ENCODE measurements around the gene UBIAD1. TPM values are rescaled to one million over a fixed set of nuclear protein-coding genes. Genes with fewer than 3 reads are reported as not detected.

Gene UBIAD1
- 7.3 TPM for total RNA-seq

- Histone ChIP-seq H3K27me3 (ENCODE audit: control insufficient read depth in 3 of 3, insufficient read depth in 3 of 3, low read length in 3 of 3) (no peaks in the 10 kb centered on the region), H3K9me3 (ENCODE audit: control insufficient read depth in 3 of 3, low read length in 3 of 3) (no peaks in the 10 kb centered on the region), H3K4me3 (ENCODE audit: low read length in 3 of 3) (peak within 1 kb of the TSS; percentile 91 to 97 (median 97)), H3K9ac (ENCODE audit: low read depth in 1 of 3, low read length in 3 of 3) (peak within 1 kb of the TSS; percentile 83 to 99 (median 95)), H3K4me1 (ENCODE audit: control insufficient read depth in 3 of 3, insufficient read depth in 3 of 3, low read length in 3 of 3) (peaks cover 22 to 33% (median 24%) of the 10 kb centered on the region in 3 donors), H3K27ac (ENCODE audit: low read depth, low read length) (peak within 1 kb of the TSS; percentile 92), H3K36me3 (ENCODE audit: control insufficient read depth in 3 of 3, insufficient read depth in 3 of 3, low read length in 3 of 3) (peaks cover 2 to 9% (median 7%) of the 10 kb centered on the region in 3 donors)
Observed at GRCh38 chr1:11272832-11273594, at the start of gene UBIAD1. UBIAD1 (plus strand) TSS chr1:11273198; CDS start chr1:11273532, 334 bp downstream.

GRCh38 chr1:11227106-11228077 is 45.6 kb upstream of the UBIAD1 start:
- Histone ChIP-seq H3K4me3 (ENCODE audit: low read length in 3 of 3) (no peak overlapping the region), H3K9me3 (ENCODE audit: control insufficient read depth in 3 of 3, low read length in 3 of 3) (no peaks in the 10 kb centered on the region), H3K27ac (ENCODE audit: low read depth, low read length) (no peak overlapping the region), H3K36me3 (ENCODE audit: control insufficient read depth in 3 of 3, insufficient read depth in 3 of 3, low read length in 3 of 3) (peaks cover 47 to 58% (median 56%) of the 10 kb centered on the region in 3 donors), H3K4me1 (ENCODE audit: control insufficient read depth in 3 of 3, insufficient read depth in 3 of 3, low read length in 3 of 3) (no peaks in the 10 kb centered on the region), H3K9ac (ENCODE audit: low read depth in 1 of 3, low read length in 3 of 3) (no peak overlapping the region), H3K27me3 (ENCODE audit: control insufficient read depth in 3 of 3, insufficient read depth in 3 of 3, low read length in 3 of 3) (no peaks in the 10 kb centered on the region)

GRCh38 chr1:11229203-11229602 is 43.8 kb upstream of the UBIAD1 start:
- Histone ChIP-seq H3K9ac (ENCODE audit: low read depth in 1 of 3, low read length in 3 of 3) (no peak overlapping the region), H3K27ac (ENCODE audit: low read depth, low read length) (no peak overlapping the region), H3K27me3 (ENCODE audit: control insufficient read depth in 3 of 3, insufficient read depth in 3 of 3, low read length in 3 of 3) (no peaks in the 10 kb centered on the region), H3K9me3 (ENCODE audit: control insufficient read depth in 3 of 3, low read length in 3 of 3) (no peaks in the 10 kb centered on the region), H3K4me3 (ENCODE audit: low read length in 3 of 3) (no peak overlapping the region), H3K4me1 (ENCODE audit: control insufficient read depth in 3 of 3, insufficient read depth in 3 of 3, low read length in 3 of 3) (no peaks in the 10 kb centered on the region), H3K36me3 (ENCODE audit: control insufficient read depth in 3 of 3, insufficient read depth in 3 of 3, low read length in 3 of 3) (peaks cover 53 to 72% (median 71%) of the 10 kb centered on the region in 3 donors)

- H3K4me3 ChIP-seq (ENCODE audit: low read length in 3 of 3): no peak overlapping the region
- no peak overlapping the region for H3K9ac ChIP-seq (ENCODE audit: low read depth in 1 of 3, low read length in 3 of 3)
- H3K27ac ChIP-seq (ENCODE audit: low read depth, low read length): no peak overlapping the region
- no peaks in the 10 kb centered on the region for H3K9me3 ChIP-seq (ENCODE audit: control insufficient read depth in 3 of 3, low read length in 3 of 3)
- H3K4me1 ChIP-seq (ENCODE audit: control insufficient read depth in 3 of 3, insufficient read depth in 3 of 3, low read length in 3 of 3): peaks cover 5 to 15% (median 13%) of the 10 kb centered on the region in 3 donors
- peaks cover 57 to 81% (median 72%) of the 10 kb centered on the region in 3 donors for H3K36me3 ChIP-seq (ENCODE audit: control insufficient read depth in 3 of 3, insufficient read depth in 3 of 3, low read length in 3 of 3)
- no peaks in the 10 kb centered on the region for H3K27me3 ChIP-seq (ENCODE audit: control insufficient read depth in 3 of 3, insufficient read depth in 3 of 3, low read length in 3 of 3)
Observed at GRCh38 chr1:11233208-11233607, 39.8 kb upstream of the UBIAD1 start.

- Histone ChIP-seq H3K36me3 (ENCODE audit: control insufficient read depth in 3 of 3, insufficient read depth in 3 of 3, low read length in 3 of 3) (peaks cover 45 to 69% (median 59%) of the 10 kb centered on the region in 3 donors), H3K9ac (ENCODE audit: low read depth in 1 of 3, low read length in 3 of 3) (no peak overlapping the region), H3K4me1 (ENCODE audit: control insufficient read depth in 3 of 3, insufficient read depth in 3 of 3, low read length in 3 of 3) (peaks cover 5 to 15% (median 13%) of the 10 kb centered on the region in 3 donors), H3K27me3 (ENCODE audit: control insufficient read depth in 3 of 3, insufficient read depth in 3 of 3, low read length in 3 of 3) (no peaks in the 10 kb centered on the region), H3K9me3 (ENCODE audit: control insufficient read depth in 3 of 3, low read length in 3 of 3) (no peaks in the 10 kb centered on the region), H3K4me3 (ENCODE audit: low read length in 3 of 3) (no peak overlapping the region), H3K27ac (ENCODE audit: low read depth, low read length) (peak overlapping the region; percentile 49)
Observed at GRCh38 chr1:11237356-11237755, 35.6 kb upstream of the UBIAD1 start.

GRCh38 chr1:11238311-11238710 is 34.7 kb upstream of the UBIAD1 start:
- H3K4me1 ChIP-seq (ENCODE audit: control insufficient read depth in 3 of 3, insufficient read depth in 3 of 3, low read length in 3 of 3): peaks cover 5 to 15% (median 13%) of the 10 kb centered on the region in 3 donors
- H3K4me3 ChIP-seq (ENCODE audit: low read length in 3 of 3): no peak overlapping the region
- no peaks in the 10 kb centered on the region for H3K27me3 ChIP-seq (ENCODE audit: control insufficient read depth in 3 of 3, insufficient read depth in 3 of 3, low read length in 3 of 3)
- peaks cover 52 to 70% (median 62%) of the 10 kb centered on the region in 3 donors for H3K36me3 ChIP-seq (ENCODE audit: control insufficient read depth in 3 of 3, insufficient read depth in 3 of 3, low read length in 3 of 3)
- no peak overlapping the region for H3K27ac ChIP-seq (ENCODE audit: low read depth, low read length)
- no peaks in the 10 kb centered on the region for H3K9me3 ChIP-seq (ENCODE audit: control insufficient read depth in 3 of 3, low read length in 3 of 3)
- no peak overlapping the region for H3K9ac ChIP-seq (ENCODE audit: low read depth in 1 of 3, low read length in 3 of 3)

- Histone ChIP-seq H3K9ac (ENCODE audit: low read depth in 1 of 3, low read length in 3 of 3) (no peak overlapping the region), H3K36me3 (ENCODE audit: control insufficient read depth in 3 of 3, insufficient read depth in 3 of 3, low read length in 3 of 3) (peaks cover 49 to 61% (median 60%) of the 10 kb centered on the region in 3 donors), H3K4me3 (ENCODE audit: low read length in 3 of 3) (no peak overlapping the region), H3K27me3 (ENCODE audit: control insufficient read depth in 3 of 3, insufficient read depth in 3 of 3, low read length in 3 of 3) (no peaks in the 10 kb centered on the region), H3K27ac (ENCODE audit: low read depth, low read length) (no peak overlapping the region), H3K9me3 (ENCODE audit: control insufficient read depth in 3 of 3, low read length in 3 of 3) (no peaks in the 10 kb centered on the region), H3K4me1 (ENCODE audit: control insufficient read depth in 3 of 3, insufficient read depth in 3 of 3, low read length in 3 of 3) (no peaks in the 10 kb centered on the region)
Observed at GRCh38 chr1:11245248-11245647, 27.8 kb upstream of the UBIAD1 start.

- Histone ChIP-seq H3K4me3 (ENCODE audit: low read length in 3 of 3) (no peak overlapping the region), H3K27me3 (ENCODE audit: control insufficient read depth in 3 of 3, insufficient read depth in 3 of 3, low read length in 3 of 3) (no peaks in the 10 kb centered on the region), H3K9ac (ENCODE audit: low read depth in 1 of 3, low read length in 3 of 3) (no peak overlapping the region), H3K4me1 (ENCODE audit: control insufficient read depth in 3 of 3, insufficient read depth in 3 of 3, low read length in 3 of 3) (no peaks in the 10 kb centered on the region), H3K36me3 (ENCODE audit: control insufficient read depth in 3 of 3, insufficient read depth in 3 of 3, low read length in 3 of 3) (peaks cover 43 to 63% (median 62%) of the 10 kb centered on the region in 3 donors), H3K9me3 (ENCODE audit: control insufficient read depth in 3 of 3, low read length in 3 of 3) (no peaks in the 10 kb centered on the region), H3K27ac (ENCODE audit: low read depth, low read length) (no peak overlapping the region)
Observed at GRCh38 chr1:11245904-11246719, 26.9 kb upstream of the UBIAD1 start.

GRCh38 chr1:11248169-11248568 is 24.8 kb upstream of the UBIAD1 start:
- H3K4me1 ChIP-seq (ENCODE audit: control insufficient read depth in 3 of 3, insufficient read depth in 3 of 3, low read length in 3 of 3): no peaks in the 10 kb centered on the region
- H3K27me3 ChIP-seq (ENCODE audit: control insufficient read depth in 3 of 3, insufficient read depth in 3 of 3, low read length in 3 of 3): no peaks in the 10 kb centered on the region
- peaks cover 43 to 66% (median 64%) of the 10 kb centered on the region in 3 donors for H3K36me3 ChIP-seq (ENCODE audit: control insufficient read depth in 3 of 3, insufficient read depth in 3 of 3, low read length in 3 of 3)
- H3K9me3 ChIP-seq (ENCODE audit: control insufficient read depth in 3 of 3, low read length in 3 of 3): no peaks in the 10 kb centered on the region
- no peak overlapping the region for H3K9ac ChIP-seq (ENCODE audit: low read depth in 1 of 3, low read length in 3 of 3)
- H3K4me3 ChIP-seq (ENCODE audit: low read length in 3 of 3): no peak overlapping the region
- H3K27ac ChIP-seq (ENCODE audit: low read depth, low read length): no peak overlapping the region

Measured in skeletal muscle tissue (tissue), 4 donors.